Breast epithelium (tissue), 3 donors: ENCODE data around the gene MTERF2.

Experiments
- CTCF ChIP-seq, 3 donors: fragments of 450-650 bp; IDR thresholded peaks; one replicate each; pipeline ENCODE4 v1.5.1; 2016 to 2017; ENCODE audit warnings: antibody characterized with exemption in 3 of 3, mild to moderate bottlenecking in 3 of 3, moderate library complexity in 3 of 3
- POLR2A ChIP-seq: fragments of 450-650 bp; IDR thresholded peaks from one replicate; pipeline ENCODE4 v1.6.1; 2016; ENCODE audit warnings: antibody characterized with exemption, mild to moderate bottlenecking, moderate library complexity
- POLR2AphosphoS5 ChIP-seq, 3 donors: sonication (generic); formaldehyde crosslinking; IDR thresholded peaks; one replicate each; pipeline ENCODE4 v1.6.1; 2017; ENCODE audit warnings: antibody characterized with exemption in 3 of 3

GRCh38 chr12:106994579-106995220 is 7.8 kb upstream of the MTERF2 start:
- no peak for TF ChIP-seq POLR2AphosphoS5 (IDR thresholded peaks at IDR 0.05)
- no peak for TF ChIP-seq CTCF (IDR thresholded peaks at IDR 0.05)
- no peak for TF ChIP-seq POLR2A
